Peyer's patch (tissue), 4 donors: ENCODE results near the gene SMYD3. TPM values are rescaled to one million over a fixed set of nuclear protein-coding genes. Genes with fewer than 3 reads are reported as not detected.

Experiments used
- DNase-seq, 3 donors: peaks; one replicate each; pipeline ENCODE4 v3.0.0-alpha.2; 2017 to 2019
- H3K27ac ChIP-seq, 4 donors: fragments of 200-600 bp; sonication (generic); one replicate each; pipeline ENCODE4 v1.5.1; 2016 to 2019
- H3K27me3 ChIP-seq, 2 donors: fragments of 200-600 bp; sonication (generic); one replicate each; pipeline ENCODE4 v1.5.1; 2019
- H3K36me3 ChIP-seq, 3 donors: fragments of 200-600 bp; sonication (generic); one replicate each; pipeline ENCODE4 v1.5.1; 2016 to 2019
- H3K4me1 ChIP-seq, 4 donors: fragments of 200-600 bp; sonication (generic); one replicate each; pipeline ENCODE4 v1.5.1; 2016 to 2019
- H3K4me3 ChIP-seq, 4 donors: fragments of 200-600 bp; sonication (generic); 1 replicate in 3 of 4; 2 replicates in 1 of 4; pipeline ENCODE4 v1.5.1; 2016 to 2019; ENCODE audit warnings: mild to moderate bottlenecking in 1 of 4
- H3K9me3 ChIP-seq, 4 donors: fragments of 200-600 bp; sonication (generic); one replicate each; pipeline ENCODE4 v1.5.1; 2016 to 2019; ENCODE audit warnings: mild to moderate bottlenecking in 1 of 4
- POLR2A ChIP-seq, 2 donors: fragments of 450-650 bp; IDR thresholded peaks; one replicate each; pipeline ENCODE4 v1.5.1; 2017; ENCODE audit warnings: antibody characterized with exemption in 2 of 2, mild to moderate bottlenecking in 2 of 2, moderate library complexity in 2 of 2
- total RNA-seq, 4 donors: library from RNA; depleted of rRNA; stranded (reverse); fragments of >200 nt; gene quantifications; one replicate each; pipeline ENCODE4 v1.1.0, GENCODE V29; 2016
- TF ChIP-seq, protein P1 (sequence below), 6 experiments: fragments of 450-650 bp in 4 of 6; fragments of 200-600 bp in 2 of 6; sonication (generic) in 1 of 6; IDR thresholded peaks; one replicate each; pipeline ENCODE4 v1.5.1; 2017 to 2019; ENCODE audit warnings: antibody characterized with exemption in 6 of 6, mild to moderate bottlenecking in 3 of 6, moderate library complexity in 1 of 6

The SMYD3 gene
- total RNA-seq, 4 donors from 2014 or later = 19.8 to 55.3 (median 26.9) TPM

- Histone ChIP-seq H3K9me3 (no peaks in the 10 kb centered on the region), H3K36me3 (no peaks in the 10 kb centered on the region), H3K27ac (no peak overlapping the region), H3K4me1 (peaks cover 0 to 11% (median 0%) of the 10 kb centered on the region in 4 donors), H3K27me3 (no peaks in the 10 kb centered on the region), H3K4me3 (no peak overlapping the region)
- no peak for DNase-seq
- no peak for TF ChIP-seq POLR2A (IDR thresholded peaks at IDR 0.05)
- TF ChIP-seq, protein P1, sequence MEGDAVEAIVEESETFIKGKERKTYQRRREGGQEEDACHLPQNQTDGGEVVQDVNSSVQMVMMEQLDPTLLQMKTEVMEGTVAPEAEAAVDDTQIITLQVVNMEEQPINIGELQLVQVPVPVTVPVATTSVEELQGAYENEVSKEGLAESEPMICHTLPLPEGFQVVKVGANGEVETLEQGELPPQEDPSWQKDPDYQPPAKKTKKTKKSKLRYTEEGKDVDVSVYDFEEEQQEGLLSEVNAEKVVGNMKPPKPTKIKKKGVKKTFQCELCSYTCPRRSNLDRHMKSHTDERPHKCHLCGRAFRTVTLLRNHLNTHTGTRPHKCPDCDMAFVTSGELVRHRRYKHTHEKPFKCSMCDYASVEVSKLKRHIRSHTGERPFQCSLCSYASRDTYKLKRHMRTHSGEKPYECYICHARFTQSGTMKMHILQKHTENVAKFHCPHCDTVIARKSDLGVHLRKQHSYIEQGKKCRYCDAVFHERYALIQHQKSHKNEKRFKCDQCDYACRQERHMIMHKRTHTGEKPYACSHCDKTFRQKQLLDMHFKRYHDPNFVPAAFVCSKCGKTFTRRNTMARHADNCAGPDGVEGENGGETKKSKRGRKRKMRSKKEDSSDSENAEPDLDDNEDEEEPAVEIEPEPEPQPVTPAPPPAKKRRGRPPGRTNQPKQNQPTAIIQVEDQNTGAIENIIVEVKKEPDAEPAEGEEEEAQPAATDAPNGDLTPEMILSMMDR (IDR thresholded peaks at IDR 0.05) = no peak
Measured at GRCh38 chr1:245871915-245872314, 635.2 kb downstream of the SMYD3 start.

DNA sequence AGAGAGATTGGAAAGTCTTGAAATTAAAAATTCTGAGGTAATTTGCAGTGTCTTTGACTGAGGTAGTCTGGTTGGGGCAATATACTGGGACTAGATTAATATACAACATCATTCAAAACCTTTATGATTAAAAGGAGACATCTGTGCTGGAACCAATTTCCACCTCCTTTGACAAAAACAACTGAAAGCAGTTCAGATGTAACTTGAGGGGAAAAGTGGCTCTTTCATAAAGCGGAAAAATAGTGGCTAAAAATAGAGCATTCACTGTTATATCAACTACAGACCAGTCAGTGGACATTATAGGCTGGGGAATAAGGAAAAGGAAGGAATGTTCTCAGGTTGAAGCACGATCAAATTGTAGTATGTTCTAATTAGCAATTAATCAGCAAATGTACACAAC is 635.9 kb downstream of the SMYD3 start:
- TF ChIP-seq, protein P1 (IDR thresholded peaks at IDR 0.05) = no peak
- TF ChIP-seq POLR2A (IDR thresholded peaks at IDR 0.05) = no peak

GRCh38 chr1:245870698-245871097 is 636.4 kb downstream of the SMYD3 start:
- no peak for DNase-seq
- no peak overlapping the region for H3K4me3 ChIP-seq
- TF ChIP-seq, protein P1 (IDR thresholded peaks at IDR 0.05) = no peak
- no peak for TF ChIP-seq POLR2A (IDR thresholded peaks at IDR 0.05)
- no peaks in the 10 kb centered on the region for H3K9me3 ChIP-seq
- H3K4me1 ChIP-seq = peaks cover 0 to 11% (median 0%) of the 10 kb centered on the region in 4 donors
- H3K36me3 ChIP-seq = no peaks in the 10 kb centered on the region
- H3K27ac ChIP-seq = no peak overlapping the region
- H3K27me3 ChIP-seq = no peaks in the 10 kb centered on the region

More for the DNA sequence above, 635.9 kb downstream of the SMYD3 start:
- no peak overlapping the region for H3K4me3 ChIP-seq
- H3K4me1 ChIP-seq = peaks cover 0 to 11% (median 0%) of the 10 kb centered on the region in 4 donors
- DNase-seq = no peak
- H3K27ac ChIP-seq = no peak overlapping the region
- no peaks in the 10 kb centered on the region for H3K9me3 ChIP-seq
- no peaks in the 10 kb centered on the region for H3K36me3 ChIP-seq
- H3K27me3 ChIP-seq = no peaks in the 10 kb centered on the region

DNA sequence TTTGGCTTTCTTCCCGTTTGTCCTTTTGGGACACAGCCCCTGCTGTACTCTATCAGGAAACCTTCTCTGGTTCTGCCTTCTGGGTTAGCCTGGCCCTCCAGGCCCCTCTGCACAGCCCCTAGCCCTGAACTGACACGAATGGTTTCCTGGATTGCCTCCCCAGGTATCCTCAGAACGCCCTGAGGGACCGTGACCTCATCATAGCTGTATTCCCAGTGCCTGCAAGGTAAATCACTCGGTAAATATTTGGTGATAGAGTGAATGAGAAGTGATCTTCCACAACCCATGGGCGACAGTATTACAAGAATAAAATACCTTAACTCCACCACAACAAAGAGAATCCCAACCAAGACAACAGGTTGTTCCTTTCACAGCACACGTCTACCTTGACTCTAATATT is 637.2 kb downstream of the SMYD3 start:
- Histone ChIP-seq H3K9me3 (no peaks in the 10 kb centered on the region), H3K27me3 (no peaks in the 10 kb centered on the region), H3K4me3 (no peak overlapping the region), H3K27ac (no peak overlapping the region), H3K36me3 (no peaks in the 10 kb centered on the region), H3K4me1 (peaks cover 0 to 3% (median 0%) of the 10 kb centered on the region in 4 donors)
- TF ChIP-seq POLR2A (IDR thresholded peaks at IDR 0.05) = no peak
- TF ChIP-seq, protein P1 (IDR thresholded peaks at IDR 0.05) = no peak
- no peak for DNase-seq

- Histone ChIP-seq H3K4me3 (no peak overlapping the region), H3K36me3 (no peaks in the 10 kb centered on the region), H3K9me3 (no peaks in the 10 kb centered on the region), H3K27me3 (no peaks in the 10 kb centered on the region), H3K27ac (no peak overlapping the region), H3K4me1 (no peaks in the 10 kb centered on the region)
- DNase-seq = no peak
- TF ChIP-seq, protein P1 (IDR thresholded peaks at IDR 0.05) = no peak
- no peak for TF ChIP-seq POLR2A (IDR thresholded peaks at IDR 0.05)
Measured at GRCh38 chr1:245867738-245868137, 639.3 kb downstream of the SMYD3 start.

- H3K27ac ChIP-seq = no peak overlapping the region
- TF ChIP-seq, protein P1 (IDR thresholded peaks at IDR 0.05) = no peak
- no peak for TF ChIP-seq POLR2A (IDR thresholded peaks at IDR 0.05)
- H3K4me3 ChIP-seq = no peak overlapping the region
- DNase-seq = no peak
- no peaks in the 10 kb centered on the region for H3K9me3 ChIP-seq
- H3K27me3 ChIP-seq = no peaks in the 10 kb centered on the region
- no peaks in the 10 kb centered on the region for H3K4me1 ChIP-seq
- H3K36me3 ChIP-seq = no peaks in the 10 kb centered on the region
Measured at GRCh38 chr1:245864872-245865271, 642.2 kb downstream of the SMYD3 start.
